GM12892 (cell line): ENCODE results near the gene TTC9C.

Source experiments
- POLR2A ChIP-seq: IDR thresholded peaks from 2 replicates; pipeline ENCODE4 v1.6.1; 2011; ENCODE audit warnings: low read depth, low read length, control low read depth
- POLR2AphosphoS5 ChIP-seq: IDR thresholded peaks from 2 replicates; pipeline ENCODE4 v1.6.1; 2011; ENCODE audit warnings: low read depth, low read length, control low read depth
- TAF1 ChIP-seq: IDR thresholded peaks from 2 replicates; pipeline ENCODE4 v1.6.1; 2011; ENCODE audit warnings: low read depth, mild to moderate bottlenecking, control low read depth, low read length, borderline replicate concordance

- no peak for TF ChIP-seq POLR2A
- TF ChIP-seq POLR2AphosphoS5 = no peak
- TF ChIP-seq TAF1 = peak; percentile 41; the same call in 1 of the 2 replicates
These were observed 1.4 kb upstream of the TTC9C start for GRCh38 chr11:62726915-62727164.
